ENCODE measurements around the gene DYNC2H1.
A peak's percentile ranks its signal among the peaks of the same experiment; 100 is the strongest.
"Not testable (repeated sequence)": the region's sequence is repeated elsewhere in the genome, so short reads cannot be mapped to it uniquely, and the experiment has no call there.

The DYNC2H1 gene

GRCh38 chr11:103108933-103109817, at the start of gene DYNC2H1:
Gene DYNC2H1, plus strand, starts transcription at chr11:103109426. Its CDS starts 149 bp downstream, at chr11:103109575.
- DNase-seq: peak; percentile 86

- no peak for DNase-seq
These were observed 47.6 kb upstream of the DYNC2H1 start for GRCh38 chr11:103061656-103062055.

- no peak for DNase-seq
These were observed 42.1 kb upstream of the DYNC2H1 start for GRCh38 chr11:103067118-103067517.

GRCh38 chr11:103069367-103069766, 39.9 kb upstream of the DYNC2H1 start:
- DNase-seq: no peak

DNA sequence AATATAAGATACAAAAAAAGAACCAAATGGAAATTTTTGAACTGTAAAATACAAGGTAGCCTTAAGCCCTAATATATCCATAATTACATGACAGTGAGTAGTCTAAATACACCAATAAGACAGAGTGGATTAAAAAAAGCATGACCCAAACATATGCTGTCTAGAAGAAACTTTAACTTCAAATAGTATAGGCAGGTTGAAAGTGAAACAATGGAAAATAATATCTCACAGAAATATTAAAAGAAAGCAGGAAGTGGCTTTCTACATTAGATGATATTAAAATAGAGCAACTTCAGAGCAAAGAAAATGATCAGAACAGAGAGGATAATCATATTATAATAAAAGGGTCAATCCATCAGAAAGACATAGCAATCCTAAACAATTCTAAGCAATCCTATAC, 39.1 kb upstream of the DYNC2H1 start:
- no peak for DNase-seq

DNA sequence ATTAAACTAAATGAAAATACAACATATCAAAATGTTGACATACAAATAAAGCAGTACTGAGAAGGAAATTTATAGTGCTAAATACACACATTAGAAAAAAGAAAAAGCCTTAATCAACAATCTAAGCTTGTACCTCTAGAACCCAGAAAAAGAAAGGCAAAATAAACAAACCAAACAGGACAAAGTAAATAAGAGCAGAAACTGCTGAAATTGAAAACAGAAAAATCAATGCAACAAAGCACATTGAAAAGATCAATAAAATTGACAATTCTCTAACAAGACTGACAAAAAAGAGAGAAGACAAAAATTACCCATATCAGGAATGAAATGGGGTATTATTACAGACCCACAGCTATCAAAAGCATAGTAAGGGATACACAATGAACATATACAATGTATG, 38.2 kb upstream of the DYNC2H1 start:
- no peak for DNase-seq

DNA sequence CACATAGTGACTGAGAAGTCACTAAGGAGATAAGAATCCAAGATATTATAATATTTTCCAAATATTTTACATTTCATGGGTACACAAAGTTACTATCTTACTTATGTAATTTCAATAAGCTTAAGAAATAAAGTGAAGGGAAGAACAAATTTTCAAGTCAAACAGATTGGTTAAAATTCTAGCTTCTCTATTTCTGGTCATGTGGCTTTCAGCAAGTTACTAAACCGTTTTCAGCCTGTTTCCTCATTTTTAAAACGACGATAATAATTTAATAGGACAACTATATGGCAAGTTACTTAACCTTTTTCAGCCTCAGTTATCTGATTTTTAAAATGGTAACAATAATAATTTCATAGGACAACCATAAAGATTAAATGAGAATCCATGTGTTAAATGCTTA, 32.9 kb upstream of the DYNC2H1 start:
- DNase-seq: no peak

DNA sequence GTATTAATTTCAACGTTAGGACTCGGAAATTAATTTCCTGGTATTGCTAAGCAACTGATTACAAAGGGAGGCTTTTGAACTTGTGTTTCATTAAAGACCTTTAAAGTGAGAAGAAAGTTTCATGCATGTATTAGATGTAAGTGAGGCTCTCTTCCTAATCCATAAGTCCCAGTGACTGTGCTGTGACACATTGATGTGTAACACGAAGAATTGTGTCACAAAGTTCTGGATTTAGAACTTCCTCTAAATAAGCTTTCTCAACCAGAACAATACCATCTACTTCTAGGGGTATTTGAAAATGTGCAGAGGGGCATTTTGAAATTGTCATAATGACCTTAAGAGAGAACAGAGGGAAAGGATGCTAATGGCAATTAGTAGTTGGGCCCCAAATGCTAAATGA, 31.7 kb upstream of the DYNC2H1 start:
- no peak for DNase-seq

DNA sequence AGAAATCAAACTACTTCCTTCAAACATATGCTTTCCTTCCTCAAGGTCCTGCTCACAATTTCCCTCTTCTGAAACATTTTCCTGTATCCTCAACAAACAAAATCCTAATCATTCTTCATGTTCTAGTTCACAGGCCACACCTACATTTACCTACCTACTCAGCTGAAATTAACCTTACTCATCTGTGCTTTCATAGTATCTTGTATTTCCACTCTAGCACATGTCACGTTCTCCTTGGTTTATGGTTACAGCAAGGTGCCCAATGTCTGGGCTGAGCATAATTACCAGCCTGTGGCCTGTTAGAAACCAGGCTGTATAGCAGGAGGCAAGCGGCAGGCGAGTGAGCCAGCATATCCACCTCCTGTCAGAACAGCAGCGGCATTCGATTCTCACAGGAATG, 30.5 kb upstream of the DYNC2H1 start:
- DNase-seq: no peak

DNA sequence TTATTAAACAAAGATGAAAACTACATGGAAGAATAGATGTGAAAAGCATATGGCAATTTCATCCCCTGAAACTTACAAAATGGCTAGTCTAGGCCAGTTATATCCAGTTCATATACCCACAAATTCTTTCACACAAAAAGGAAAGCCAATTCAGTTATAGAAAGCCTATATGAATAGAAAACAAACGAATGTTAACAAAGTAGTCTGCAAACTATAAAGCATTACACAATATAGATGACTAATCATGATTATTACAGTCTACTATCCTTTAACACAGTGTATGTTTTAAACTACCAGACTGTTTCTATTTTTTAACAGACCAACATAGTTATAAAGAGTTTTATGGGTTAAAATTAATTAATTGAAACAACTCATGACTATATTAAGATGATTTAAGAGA, 29.4 kb upstream of the DYNC2H1 start:
- no peak for DNase-seq

DNA sequence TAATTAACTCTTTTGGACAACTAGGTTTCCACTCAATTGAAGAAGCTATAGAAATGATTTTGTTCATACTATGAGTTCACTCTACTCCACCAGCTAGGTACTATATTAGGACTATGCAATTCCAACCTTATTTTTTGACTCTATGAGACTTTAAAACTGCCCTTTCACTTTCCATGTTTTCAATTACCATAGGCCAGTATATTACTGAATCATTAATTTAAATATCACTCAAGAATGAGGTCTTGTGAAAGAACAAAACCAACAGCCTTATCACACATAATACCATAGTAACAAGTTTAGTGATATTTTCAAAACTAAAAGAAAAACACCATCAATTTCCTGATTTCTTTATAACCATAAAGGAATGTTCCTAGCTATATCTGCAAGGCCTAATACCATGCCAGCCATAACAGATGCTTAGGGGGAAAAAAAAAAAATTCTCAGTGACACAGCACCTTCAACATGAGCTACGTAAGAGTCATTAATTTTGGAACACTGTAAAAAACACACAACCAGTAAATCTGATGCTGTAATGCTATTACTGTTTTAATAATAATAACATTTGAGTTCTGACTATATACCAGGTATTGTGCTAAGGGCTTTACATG, 23.4 kb upstream of the DYNC2H1 start:
- DNase-seq: no peak

GRCh38 chr11:103086461-103086860, 22.8 kb upstream of the DYNC2H1 start:
- DNase-seq: no peak

DNA sequence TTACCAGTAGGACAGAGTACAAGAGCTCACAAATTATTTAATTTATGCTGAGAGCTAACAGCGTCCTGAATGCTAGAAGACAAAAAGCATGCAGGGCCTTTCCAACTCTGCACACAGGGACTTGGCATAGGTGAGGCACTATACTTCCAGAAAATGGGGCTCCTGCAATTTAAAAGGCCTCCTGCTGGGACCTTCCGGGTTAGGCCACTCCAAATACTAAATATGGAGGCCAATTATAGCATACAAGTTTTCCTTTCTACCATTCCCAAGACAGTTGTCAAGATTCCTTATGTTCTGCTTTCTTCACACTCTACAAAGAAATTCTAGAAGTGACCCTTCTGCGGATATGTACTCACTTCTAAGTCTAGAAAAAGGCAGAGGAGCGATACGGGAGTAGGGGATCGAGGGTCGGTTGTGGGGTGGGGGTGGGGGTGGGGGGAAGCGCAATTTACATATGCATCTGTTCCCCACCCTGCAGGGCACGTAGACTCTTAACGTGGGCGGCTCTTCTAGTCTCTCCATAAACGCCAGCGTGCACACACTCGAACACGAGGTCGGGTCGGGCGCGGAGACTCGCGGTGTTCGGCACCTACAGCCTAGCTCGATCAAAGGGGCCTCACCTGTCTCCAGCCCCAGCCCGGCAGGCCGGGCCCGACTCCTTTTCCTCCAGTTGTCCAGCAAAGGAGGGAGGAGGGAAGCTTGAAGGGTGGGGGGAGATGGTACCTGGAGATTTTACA, 18.0 kb upstream of the DYNC2H1 start:
- peak; percentile 60 for DNase-seq

DNA sequence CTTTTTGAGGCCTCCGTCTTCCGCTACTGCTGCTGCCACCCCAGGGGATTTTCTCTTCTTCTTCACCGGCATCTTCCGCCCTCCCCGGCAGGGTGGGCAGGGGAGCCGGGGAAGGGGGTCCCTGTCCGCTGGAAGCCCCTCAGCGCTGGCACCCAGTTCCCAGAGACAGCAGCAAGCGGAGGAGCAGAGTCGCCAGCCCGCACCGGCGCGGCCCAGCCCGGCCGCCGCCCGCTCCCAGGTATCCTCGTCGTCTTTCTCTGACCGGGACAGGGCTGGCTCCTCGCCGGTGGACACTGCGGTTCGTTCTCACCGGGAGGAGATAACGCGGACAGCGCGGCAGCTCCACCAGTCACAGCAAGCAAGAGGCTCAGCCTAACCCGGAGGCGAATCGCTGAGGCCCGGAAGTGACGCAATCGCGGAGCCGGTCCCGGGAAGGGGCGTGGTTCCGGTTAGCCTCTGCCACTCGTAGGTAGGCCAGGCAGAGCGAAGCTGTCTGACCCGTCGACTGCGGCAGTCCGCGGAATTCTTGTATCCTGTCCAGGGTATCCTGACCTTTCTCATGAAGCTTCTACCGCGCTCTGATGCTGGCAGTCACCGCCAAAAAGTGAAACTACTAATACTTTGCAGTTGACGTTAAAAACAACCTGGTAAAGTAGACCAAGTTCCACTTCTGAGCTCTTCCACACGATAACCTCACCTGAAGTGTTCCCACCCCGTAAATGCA, 17.3 kb upstream of the DYNC2H1 start, which contains the start of gene DCUN1D5:
TSS of gene DCUN1D5 (minus strand) at position 360 of the 724 bp plus-strand sequence. CDS start at position 72, 288 bp downstream.
- DNase-seq: peak; percentile 83

DNA sequence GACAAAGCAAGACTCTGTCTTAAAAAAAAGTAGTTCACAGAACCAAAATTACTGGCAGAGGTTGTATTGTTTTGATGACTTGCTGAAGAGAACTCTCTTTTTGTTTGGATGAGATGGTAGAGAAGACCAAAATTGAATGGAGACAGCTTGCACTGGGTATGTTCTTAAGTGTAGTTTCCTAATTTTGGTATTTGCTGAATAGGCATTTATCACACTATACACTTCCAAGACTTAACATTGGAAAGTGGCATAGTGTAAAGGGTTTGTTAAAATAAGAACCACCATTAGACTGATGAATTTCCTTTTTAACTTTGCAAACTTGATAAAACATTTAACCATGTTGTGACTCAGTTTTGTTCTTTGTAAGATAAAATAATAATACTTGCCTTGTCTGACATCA, 11.9 kb upstream of the DYNC2H1 start:
- DNase-seq: no peak

- no peak for DNase-seq
These were observed 677 bp downstream of the DYNC2H1 start for GRCh38 chr11:103109818-103110388.

DNA sequence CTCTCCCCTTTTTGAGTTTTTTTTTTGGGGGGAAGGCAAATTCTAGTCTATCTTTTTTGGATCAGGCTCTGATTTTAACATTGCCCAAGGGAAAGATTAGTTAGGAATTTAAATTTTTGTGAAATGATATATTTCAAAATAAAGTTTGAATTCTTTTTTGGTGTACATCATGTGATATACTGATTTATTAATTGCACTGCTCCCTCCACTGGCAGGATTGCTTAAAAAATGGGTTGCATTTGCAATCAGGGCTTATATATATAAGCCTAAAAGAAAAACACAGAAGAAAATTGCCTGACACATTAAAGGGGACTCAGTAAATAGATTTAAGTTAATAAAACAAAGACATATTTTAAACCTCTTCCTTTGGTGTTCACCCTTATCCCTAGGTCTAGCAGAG, 1.2 kb downstream of the DYNC2H1 start:
- DNase-seq: no peak

DNA sequence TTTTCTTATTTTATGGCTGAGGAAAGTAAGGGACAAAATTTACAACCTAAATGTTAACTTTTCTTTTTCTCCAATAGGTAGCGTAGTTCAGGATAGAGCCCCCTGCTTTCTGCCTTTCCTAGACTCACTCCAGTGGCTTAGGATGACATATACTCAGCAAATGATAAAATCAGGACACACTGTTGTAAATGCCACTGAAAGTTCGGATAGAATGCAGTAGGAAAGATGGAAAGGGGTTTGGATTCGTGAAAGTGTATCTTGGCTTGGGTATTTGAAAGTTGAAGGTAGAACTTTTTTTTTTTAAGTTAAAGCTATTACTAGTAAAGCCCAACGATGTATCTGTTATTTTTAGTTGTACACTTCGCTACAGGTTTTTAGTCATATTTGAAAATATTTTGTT, 2.2 kb downstream of the DYNC2H1 start:
- DNase-seq: no peak

GRCh38 chr11:103112364-103112763, 3.1 kb downstream of the DYNC2H1 start:
- DNase-seq: no peak

GRCh38 chr11:103114836-103115235, 5.6 kb downstream of the DYNC2H1 start:
- no peak for DNase-seq

DNA sequence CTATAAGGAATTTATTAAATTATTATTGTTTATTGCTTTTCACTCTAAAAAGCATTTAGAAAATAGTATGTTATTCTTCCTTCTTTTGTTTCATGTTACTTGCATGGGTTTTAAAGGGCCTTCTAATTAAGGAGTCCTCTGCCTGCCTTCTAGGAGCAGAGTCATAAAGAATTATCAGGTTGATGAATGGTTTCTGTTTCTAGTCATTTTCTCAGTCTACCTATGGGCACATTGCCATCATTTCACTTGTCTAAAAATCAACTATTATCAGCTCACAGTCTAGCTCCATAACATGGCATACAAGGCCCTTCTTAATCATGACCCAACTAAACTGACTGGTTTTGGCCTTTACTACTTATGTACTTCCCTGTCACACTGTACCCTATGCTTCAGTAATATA, 16.2 kb downstream of the DYNC2H1 start:
- DNase-seq: no peak

DNA sequence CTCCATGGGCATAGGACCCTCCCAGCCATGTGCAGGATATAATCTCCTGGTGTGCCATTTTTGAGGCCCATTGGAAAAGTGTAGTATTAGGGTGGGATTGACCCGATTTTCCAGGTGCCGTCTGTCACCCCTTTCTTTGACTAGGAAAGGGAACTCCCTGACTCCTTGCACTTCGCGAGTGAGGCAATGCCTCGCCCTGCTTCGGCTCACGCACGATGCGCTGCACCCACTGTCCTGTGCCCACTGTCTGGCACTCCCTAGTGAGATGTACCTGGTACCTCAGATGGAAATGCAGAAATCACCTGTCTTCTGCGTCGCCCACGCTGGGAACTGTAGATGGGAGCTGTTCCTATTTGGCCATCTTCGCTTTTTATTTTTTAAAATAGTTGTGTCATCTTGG, 32.8 kb downstream of the DYNC2H1 start:
- DNase-seq: not testable (repeated sequence)

- no peak for DNase-seq
These were observed 38.4 kb downstream of the DYNC2H1 start for GRCh38 chr11:103147627-103148026.

Measured in DMS79 (cell line).